Endodermal cell (in vitro differentiated cells): ENCODE results near the gene PSMB3. TPM values are rescaled to one million over a fixed set of nuclear protein-coding genes. Genes with fewer than 3 reads are reported as not detected.

Experiments used
- DNase-seq: peaks from one replicate; pipeline ENCODE4 v3.0.0-alpha.2; 2017
- H3K27ac ChIP-seq: 2 replicates; pipeline ENCODE4 v1.5.1; 2013; ENCODE audit warnings: mild to moderate bottlenecking, low read depth, low read length, moderate library complexity
- H3K27me3 ChIP-seq: 2 replicates; pipeline ENCODE4 v1.6.1; 2013; ENCODE audit warnings: mild to moderate bottlenecking, low read length, moderate library complexity; ENCODE audit not compliant: insufficient read depth, control insufficient read depth, poor library complexity, severe bottlenecking
- H3K36me3 ChIP-seq: 2 replicates; pipeline ENCODE4 v1.7.0; 2013; ENCODE audit warnings: mild to moderate bottlenecking, low read length, moderate library complexity; ENCODE audit not compliant: control insufficient read depth, insufficient read depth
- H3K4me1 ChIP-seq: one replicate; pipeline ENCODE4 v1.7.0; 2013; ENCODE audit warnings: low read length; ENCODE audit not compliant: control insufficient read depth, insufficient read depth
- H3K4me3 ChIP-seq: 2 replicates; pipeline ENCODE4 v1.5.1; 2013; ENCODE audit warnings: mild to moderate bottlenecking, low read length, moderate library complexity
- H3K9ac ChIP-seq: 2 replicates; pipeline ENCODE4 v1.6.1; 2013; ENCODE audit warnings: mild to moderate bottlenecking, low read length, moderate library complexity; ENCODE audit not compliant: poor library complexity, severe bottlenecking; ENCODE audit errors: extremely low read depth
- H3K9me3 ChIP-seq: 2 replicates; pipeline ENCODE4 v1.6.1; 2013; ENCODE audit warnings: mild to moderate bottlenecking, low read length, moderate library complexity; ENCODE audit not compliant: control insufficient read depth
- H3K27ac Mint-ChIP-seq: 2 replicates; pipeline ENCODE4 v1.8.0; 2020; ENCODE audit warnings: mixed read lengths
- H3K27me3 Mint-ChIP-seq: 2 replicates; pipeline ENCODE4 v1.8.0; 2021; ENCODE audit warnings: mild to moderate bottlenecking, mixed read lengths; ENCODE audit not compliant: insufficient read depth
- H3K36me3 Mint-ChIP-seq: 2 replicates; pipeline ENCODE4 v1.8.0; 2020; ENCODE audit warnings: low read depth, mixed read lengths
- H3K4me1 Mint-ChIP-seq: 2 replicates; pipeline ENCODE4 v1.8.0; 2020; ENCODE audit warnings: mixed read lengths
- H3K4me3 Mint-ChIP-seq: 2 replicates; pipeline ENCODE4 v1.8.0; 2020; ENCODE audit warnings: mild to moderate bottlenecking, moderate library complexity, mixed read lengths
- H3K9me3 Mint-ChIP-seq: 2 replicates; pipeline ENCODE4 v1.8.0; 2020; ENCODE audit warnings: mild to moderate bottlenecking, mixed read lengths
- WGBS, 2 experiments: methylation state at CpG; one replicate each; pipeline versions ENCODE4 v1.1.5 to v1.1.7; 2013; ENCODE audit warnings: missing lambda C conversion rate in 2 of 2, mixed read lengths in 1 of 2; ENCODE audit not compliant: insufficient coverage in 1 of 2, insufficient read length in 1 of 2; 5-methylcytosine and 5-hydroxymethylcytosine counted together
- total RNA-seq, 2 donors: library from RNA; stranded (reverse); fragmentation: NEBNext Ultra II Directional in 1 of 2; extraction: Animal tissue kit (Norgen Biotek cat#: 25700) in 1 of 2; gene quantifications; 2 replicates in 1 of 2; 3 replicates in 1 of 2; pipeline ENCODE4 v1.2.1, GENCODE V29; 2021
- TF ChIP-seq, protein P1 (sequence below): fragments of 200-600 bp; sonication (generic); conservative IDR thresholded peaks from 2 replicates; pipeline ENCODE4 v1.5.0; 2021; ENCODE audit warnings: antibody characterized with exemption, mild to moderate bottlenecking

The PSMB3 gene
- total RNA-seq, 2 donors from 2014 or later = 192 to 244 TPM

DNA sequence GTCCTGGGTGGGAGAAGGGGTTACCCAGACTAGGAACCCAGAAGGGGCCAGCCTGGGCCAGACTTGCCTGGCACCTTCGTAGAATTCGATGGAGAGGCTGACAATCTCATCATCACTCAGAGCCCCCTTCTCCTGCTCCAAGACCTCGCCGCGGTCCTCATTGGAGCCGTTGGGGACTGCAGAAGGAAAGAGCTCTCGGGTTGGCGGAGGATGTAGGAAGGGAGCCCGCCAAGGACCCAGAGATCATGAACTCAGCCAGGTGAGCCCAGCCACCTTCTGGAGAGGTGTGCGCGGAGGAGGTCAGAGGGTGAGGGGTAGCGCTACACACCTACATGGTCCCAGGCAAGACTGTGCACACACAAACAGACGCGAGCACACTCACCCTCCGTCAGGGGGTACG, 13.9 kb upstream of the PSMB3 start:
- Histone ChIP-seq H3K27ac (no peak overlapping the region), H3K9ac (no peak overlapping the region), H3K4me1 (peaks cover 5% of the 10 kb centered on the region), H3K27me3 (no peaks in the 10 kb centered on the region), H3K4me3 (no peak overlapping the region), H3K9me3 (no peaks in the 10 kb centered on the region), H3K36me3 (peaks cover 73% of the 10 kb centered on the region)
- no peaks in the 10 kb centered on the region for H3K9me3 Mint-ChIP-seq
- peaks cover 56% of the 10 kb centered on the region for H3K36me3 Mint-ChIP-seq
- TF ChIP-seq, protein P1, sequence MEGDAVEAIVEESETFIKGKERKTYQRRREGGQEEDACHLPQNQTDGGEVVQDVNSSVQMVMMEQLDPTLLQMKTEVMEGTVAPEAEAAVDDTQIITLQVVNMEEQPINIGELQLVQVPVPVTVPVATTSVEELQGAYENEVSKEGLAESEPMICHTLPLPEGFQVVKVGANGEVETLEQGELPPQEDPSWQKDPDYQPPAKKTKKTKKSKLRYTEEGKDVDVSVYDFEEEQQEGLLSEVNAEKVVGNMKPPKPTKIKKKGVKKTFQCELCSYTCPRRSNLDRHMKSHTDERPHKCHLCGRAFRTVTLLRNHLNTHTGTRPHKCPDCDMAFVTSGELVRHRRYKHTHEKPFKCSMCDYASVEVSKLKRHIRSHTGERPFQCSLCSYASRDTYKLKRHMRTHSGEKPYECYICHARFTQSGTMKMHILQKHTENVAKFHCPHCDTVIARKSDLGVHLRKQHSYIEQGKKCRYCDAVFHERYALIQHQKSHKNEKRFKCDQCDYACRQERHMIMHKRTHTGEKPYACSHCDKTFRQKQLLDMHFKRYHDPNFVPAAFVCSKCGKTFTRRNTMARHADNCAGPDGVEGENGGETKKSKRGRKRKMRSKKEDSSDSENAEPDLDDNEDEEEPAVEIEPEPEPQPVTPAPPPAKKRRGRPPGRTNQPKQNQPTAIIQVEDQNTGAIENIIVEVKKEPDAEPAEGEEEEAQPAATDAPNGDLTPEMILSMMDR = no peak
- H3K4me1 Mint-ChIP-seq = peaks cover 19% of the 10 kb centered on the region
- 95 to 98% methylated on average over 11 to 16 of the region's 16 CpGs for WGBS, 2 experiments
- H3K27ac Mint-ChIP-seq = no peak overlapping the region
- DNase-seq = no peak
- no peaks in the 10 kb centered on the region for H3K27me3 Mint-ChIP-seq
- H3K4me3 Mint-ChIP-seq = no peak overlapping the region

DNA sequence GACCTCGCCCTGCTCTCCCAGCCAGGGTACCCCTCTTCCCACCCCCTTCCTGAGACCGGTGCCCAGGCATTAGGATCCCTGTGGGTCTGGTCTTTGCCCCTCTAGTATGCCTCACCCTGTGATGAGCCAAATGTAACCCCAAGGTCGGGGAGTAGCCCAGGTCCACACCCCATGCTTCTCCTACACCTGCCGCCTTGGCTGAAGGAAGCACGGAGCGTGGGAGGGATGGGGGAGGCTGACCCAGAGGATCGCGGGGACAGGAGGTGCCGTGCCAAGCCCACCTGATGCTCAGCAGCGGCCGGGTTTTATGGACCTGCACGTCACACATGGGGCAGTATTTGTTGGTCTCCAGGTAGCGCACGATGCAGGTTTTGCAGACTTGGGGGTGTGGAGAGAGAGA, 13.2 kb upstream of the PSMB3 start:
- Mint-ChIP-seq H3K4me3 (no peak overlapping the region), H3K27me3 (no peaks in the 10 kb centered on the region), H3K9me3 (no peaks in the 10 kb centered on the region), H3K36me3 (peaks cover 51% of the 10 kb centered on the region), H3K4me1 (peaks cover 25% of the 10 kb centered on the region), H3K27ac (no peak overlapping the region)
- Histone ChIP-seq H3K9ac (no peak overlapping the region), H3K27me3 (no peaks in the 10 kb centered on the region), H3K4me1 (peaks cover 5% of the 10 kb centered on the region), H3K27ac (no peak overlapping the region), H3K36me3 (peaks cover 67% of the 10 kb centered on the region), H3K4me3 (no peak overlapping the region), H3K9me3 (no peaks in the 10 kb centered on the region)
- 96 to 100% methylated on average over 8 to 14 of the region's 14 CpGs for WGBS, 2 experiments
- TF ChIP-seq, protein P1 = no peak
- DNase-seq = no peak

DNA sequence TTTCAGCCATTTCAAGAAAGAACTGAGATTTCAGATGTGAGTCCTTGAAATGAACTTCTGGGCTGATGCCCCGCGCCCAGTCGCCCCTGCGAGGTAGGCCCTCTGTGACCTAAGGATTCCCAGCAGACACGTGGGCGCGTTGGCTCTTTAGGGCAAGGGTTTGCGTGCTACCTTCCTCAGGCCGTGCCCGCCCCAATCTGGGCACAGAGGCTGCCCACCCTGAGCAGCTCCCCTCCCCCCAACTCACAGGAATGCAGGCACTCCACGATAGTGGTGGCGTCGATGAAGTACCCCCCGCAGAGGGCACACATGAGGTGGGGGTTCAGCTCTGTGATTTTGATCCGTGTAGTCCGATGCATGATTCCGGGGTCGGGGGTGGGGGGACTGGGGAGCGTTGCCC, 12.5 kb upstream of the PSMB3 start:
- Histone ChIP-seq H3K9ac (no peak overlapping the region), H3K36me3 (peaks cover 65% of the 10 kb centered on the region), H3K4me1 (peaks cover 5% of the 10 kb centered on the region), H3K4me3 (no peak overlapping the region), H3K9me3 (no peaks in the 10 kb centered on the region), H3K27ac (no peak overlapping the region), H3K27me3 (no peaks in the 10 kb centered on the region)
- peaks cover 52% of the 10 kb centered on the region for H3K36me3 Mint-ChIP-seq
- no peaks in the 10 kb centered on the region for H3K9me3 Mint-ChIP-seq
- 95 to 98% methylated on average over 10 to 19 of the region's 19 CpGs for WGBS, 2 experiments
- DNase-seq = no peak
- no peak overlapping the region for H3K4me3 Mint-ChIP-seq
- H3K4me1 Mint-ChIP-seq = peaks cover 30% of the 10 kb centered on the region
- H3K27ac Mint-ChIP-seq = no peak overlapping the region
- no peaks in the 10 kb centered on the region for H3K27me3 Mint-ChIP-seq
- TF ChIP-seq, protein P1 = no peak
